HG02970 (cell line): ENCODE data around the gene SND1.

Source experiments
- ATAC-seq: cut with Tn5 transposase; IDR thresholded peaks from one replicate; pipeline ENCODE4 v1.9.1; 2021; ENCODE audit warnings: mild to moderate bottlenecking, moderate library complexity, moderate number of reproducible peaks; ENCODE audit not compliant: unreplicated experiment, low FRiP score

Gene SND1

GRCh38 chr7:128074336-128074735 is 422.3 kb downstream of the SND1 start:
- no peak for ATAC-seq

GRCh38 chr7:128074736-128075135 is 422.7 kb downstream of the SND1 start:
- no peak for ATAC-seq

GRCh38 chr7:128075242-128076095 is 423.5 kb downstream of the SND1 start:
- no peak for ATAC-seq

- no peak for ATAC-seq
Observed at GRCh38 chr7:128076196-128076795, 424.3 kb downstream of the SND1 start.

- ATAC-seq: no peak
Observed at GRCh38 chr7:128076796-128077271, 424.8 kb downstream of the SND1 start.

GRCh38 chr7:128078309-128078708 is 426.3 kb downstream of the SND1 start:
- ATAC-seq: no peak

- no peak for ATAC-seq
Observed at GRCh38 chr7:128080169-128080568, 428.2 kb downstream of the SND1 start.

- no peak for ATAC-seq
Observed at GRCh38 chr7:128081351-128081750, 429.4 kb downstream of the SND1 start.

GRCh38 chr7:128081808-128082207 is 429.8 kb downstream of the SND1 start:
- no peak for ATAC-seq

- ATAC-seq: no peak
Observed at GRCh38 chr7:128082431-128082830, 430.4 kb downstream of the SND1 start.

GRCh38 chr7:128084896-128085608 is 433.1 kb downstream of the SND1 start:
- no peak for ATAC-seq

- no peak for ATAC-seq
Observed at GRCh38 chr7:128090492-128090891, 438.5 kb downstream of the SND1 start.

- no peak for ATAC-seq
Observed at GRCh38 chr7:128091106-128091505, 439.1 kb downstream of the SND1 start.

GRCh38 chr7:128092221-128092620 is 440.2 kb downstream of the SND1 start:
- no peak for ATAC-seq

GRCh38 chr7:128093614-128094570 is 441.9 kb downstream of the SND1 start:
- no peak for ATAC-seq

- no peak for ATAC-seq
Observed at GRCh38 chr7:128094686-128095085, 442.7 kb downstream of the SND1 start.

- ATAC-seq: no peak
Observed at GRCh38 chr7:128097211-128097731, 445.3 kb downstream of the SND1 start.

GRCh38 chr7:128098629-128099028 is 446.6 kb downstream of the SND1 start:
- no peak for ATAC-seq

GRCh38 chr7:128099204-128099671 is 447.2 kb downstream of the SND1 start:
- no peak for ATAC-seq
